Measurements from ENCODE around the gene SPATS2L.

- TF ChIP-seq CTCF (conservative IDR thresholded peaks at IDR 0.05; ENCODE audit: low read depth, low read length) (no peak), EZH2phosphoT487 (IDR thresholded peaks at IDR 0.05; ENCODE audit: borderline replicate concordance, low read length) (no peak), EZH2 (IDR thresholded peaks at IDR 0.05; ENCODE audit: low read length, unreplicated experiment) (no peak)
Observed at GRCh38 chr2:200461846-200462710, 155.6 kb downstream of the SPATS2L start.
